Bronchial epithelial cell (primary cell): ENCODE measurements around the gene VAMP3. TPM values are rescaled to one million over a fixed set of nuclear protein-coding genes. Genes with fewer than 3 reads are reported as not detected.

Source experiments
- DNase-seq: peaks from one replicate; pipeline ENCODE4 v3.0.0-alpha.2; 2010; ENCODE audit warnings: low read depth
- FAIRE-seq: peaks from 2 replicates; lab custom pipeline; 2011; peaks lifted over from hg19 to GRCh38; lab: Jason Lieb, UNC
- H3K27me3 ChIP-seq: 2 replicates; pipeline ENCODE4 v1.5.1; 2011; ENCODE audit warnings: low read length; ENCODE audit not compliant: control insufficient read depth, insufficient read depth
- H3K36me3 ChIP-seq: 2 replicates; pipeline ENCODE4 v1.5.1; 2011; ENCODE audit warnings: low read length; ENCODE audit not compliant: control insufficient read depth, insufficient read depth
- H3K4me3 ChIP-seq: 2 replicates; pipeline ENCODE4 v1.5.1; 2011; ENCODE audit warnings: mild to moderate bottlenecking, low read depth, low read length, control low read depth
- total RNA-seq: library from RNA; depleted of rRNA; stranded (reverse); fragments of >200 nt; gene quantifications from 2 replicates; pipeline ENCODE4 v1.2.1, GENCODE V29; 2014
- TF ChIP-seq, protein P1 (sequence below): IDR thresholded peaks from 2 replicates; pipeline ENCODE4 v1.5.1; 2011; ENCODE audit warnings: mild to moderate bottlenecking, moderate library complexity, low read length, control low read depth, inconsistent platforms; ENCODE audit not compliant: insufficient read depth, severe bottlenecking

VAMP3 gene
- total RNA-seq, 1 donor from 2014 or later, result 51.3 TPM

DNA sequence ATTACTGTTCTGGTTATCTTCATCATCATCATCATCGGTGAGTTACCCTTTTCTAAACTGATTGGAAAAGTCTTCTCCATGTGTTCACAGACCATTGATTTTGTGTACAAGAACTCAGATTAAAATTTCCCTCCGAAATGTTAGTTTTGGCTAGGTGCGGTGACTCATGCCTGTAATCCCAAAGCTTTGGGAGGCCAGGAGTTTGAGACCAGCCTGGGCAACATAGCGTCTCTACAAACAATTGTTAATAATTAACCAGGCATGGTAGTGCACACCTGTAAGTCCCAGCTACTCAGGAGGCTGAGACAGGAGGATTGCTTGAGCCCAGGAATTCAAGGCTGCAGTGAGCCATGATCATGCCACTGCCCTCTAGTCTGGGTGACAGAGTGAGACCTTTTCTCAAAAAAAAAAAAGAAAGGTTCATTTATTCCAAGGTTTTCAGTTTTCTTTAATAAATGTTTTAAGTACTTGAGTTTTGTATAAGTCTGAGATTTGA lies 7.1 kb downstream of the VAMP3 start:
- H3K36me3 ChIP-seq, result peaks cover 10% of the 10 kb centered on the region
- FAIRE-seq, result no peak
- TF ChIP-seq, protein P1, sequence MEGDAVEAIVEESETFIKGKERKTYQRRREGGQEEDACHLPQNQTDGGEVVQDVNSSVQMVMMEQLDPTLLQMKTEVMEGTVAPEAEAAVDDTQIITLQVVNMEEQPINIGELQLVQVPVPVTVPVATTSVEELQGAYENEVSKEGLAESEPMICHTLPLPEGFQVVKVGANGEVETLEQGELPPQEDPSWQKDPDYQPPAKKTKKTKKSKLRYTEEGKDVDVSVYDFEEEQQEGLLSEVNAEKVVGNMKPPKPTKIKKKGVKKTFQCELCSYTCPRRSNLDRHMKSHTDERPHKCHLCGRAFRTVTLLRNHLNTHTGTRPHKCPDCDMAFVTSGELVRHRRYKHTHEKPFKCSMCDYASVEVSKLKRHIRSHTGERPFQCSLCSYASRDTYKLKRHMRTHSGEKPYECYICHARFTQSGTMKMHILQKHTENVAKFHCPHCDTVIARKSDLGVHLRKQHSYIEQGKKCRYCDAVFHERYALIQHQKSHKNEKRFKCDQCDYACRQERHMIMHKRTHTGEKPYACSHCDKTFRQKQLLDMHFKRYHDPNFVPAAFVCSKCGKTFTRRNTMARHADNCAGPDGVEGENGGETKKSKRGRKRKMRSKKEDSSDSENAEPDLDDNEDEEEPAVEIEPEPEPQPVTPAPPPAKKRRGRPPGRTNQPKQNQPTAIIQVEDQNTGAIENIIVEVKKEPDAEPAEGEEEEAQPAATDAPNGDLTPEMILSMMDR, result no peak
- H3K27me3 ChIP-seq, result no peaks in the 10 kb centered on the region
- no peak for DNase-seq
- H3K4me3 ChIP-seq, result no peak overlapping the region

DNA sequence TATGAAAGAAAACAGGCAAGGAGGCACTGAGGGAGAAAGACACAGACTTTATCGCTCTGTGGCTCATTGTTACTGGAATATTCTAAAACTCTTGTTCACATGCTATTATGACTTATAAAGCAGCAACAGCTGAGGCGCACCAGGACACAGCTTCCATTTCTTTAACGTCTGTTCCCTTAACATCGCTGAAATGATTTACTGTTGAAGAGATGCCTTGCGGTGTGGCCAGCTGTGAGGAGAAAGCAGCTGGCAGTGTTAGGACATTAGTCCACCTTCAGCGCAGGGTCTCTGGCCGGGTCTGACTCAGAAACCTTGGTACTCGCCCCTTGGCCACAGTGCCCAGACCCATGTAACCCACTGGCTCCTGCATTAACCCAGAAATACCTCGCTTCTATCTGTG lies 9.9 kb downstream of the VAMP3 start:
- DNase-seq, result no peak
- no peaks in the 10 kb centered on the region for H3K27me3 ChIP-seq
- peaks cover 9% of the 10 kb centered on the region for H3K36me3 ChIP-seq
- FAIRE-seq, result peak; percentile 36
- H3K4me3 ChIP-seq, result no peak overlapping the region
- TF ChIP-seq, protein P1, result no peak

DNA sequence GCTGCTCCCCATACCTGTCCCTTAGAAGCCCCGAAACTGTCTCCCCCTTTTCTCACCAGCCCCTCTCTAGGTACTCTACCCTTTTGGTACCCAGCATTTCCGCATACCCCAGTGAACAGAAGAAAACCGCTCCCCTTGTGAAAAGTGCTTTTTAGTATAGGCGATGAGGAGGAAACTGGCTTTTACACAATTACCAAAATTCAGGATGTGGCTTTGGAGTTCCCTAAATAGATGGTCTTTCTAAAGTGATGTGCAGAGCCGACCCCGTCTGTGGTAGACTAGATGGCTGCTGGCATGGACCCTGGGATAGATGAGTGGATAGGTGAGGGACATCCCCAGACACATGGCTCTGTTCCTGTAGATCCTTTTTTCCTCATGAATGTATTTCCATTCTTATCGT lies 10.4 kb downstream of the VAMP3 start:
- H3K27me3 ChIP-seq, result no peaks in the 10 kb centered on the region
- FAIRE-seq (no peak), DNase-seq (no peak)
- no peak overlapping the region for H3K4me3 ChIP-seq
- TF ChIP-seq, protein P1, result no peak
- H3K36me3 ChIP-seq, result peaks cover 9% of the 10 kb centered on the region

DNA sequence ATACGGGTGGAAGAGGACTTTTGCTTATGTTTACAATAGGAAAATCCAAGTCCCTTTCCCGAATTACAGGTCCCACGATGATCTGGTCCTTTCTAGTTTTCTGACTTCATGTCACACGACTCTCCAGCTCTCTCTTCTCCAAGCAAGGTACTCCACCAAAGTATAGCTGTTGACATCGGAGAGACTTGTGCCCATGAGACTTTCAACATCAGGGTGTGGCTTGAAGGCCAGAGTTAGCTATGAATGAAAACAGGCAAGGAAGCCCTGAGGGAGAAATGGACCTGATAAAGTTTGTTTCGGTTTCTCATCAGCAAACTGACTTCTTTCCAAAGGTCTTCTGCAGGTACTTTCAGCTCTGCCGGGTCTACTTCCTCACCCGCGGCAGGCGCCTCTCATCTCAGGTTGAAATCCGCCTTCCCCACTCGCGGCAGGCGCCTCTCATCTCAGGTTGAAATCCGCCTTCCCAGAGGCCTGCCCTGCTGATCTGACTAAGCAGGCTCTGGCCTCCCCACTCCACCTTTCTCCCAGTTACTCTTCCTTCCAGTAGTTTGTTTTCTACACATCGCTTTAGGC lies 10.9 kb downstream of the VAMP3 start:
- peaks cover 8% of the 10 kb centered on the region for H3K36me3 ChIP-seq
- DNase-seq (no peak), FAIRE-seq (peak; percentile 91)
- H3K4me3 ChIP-seq, result no peak overlapping the region
- H3K27me3 ChIP-seq, result no peaks in the 10 kb centered on the region
- TF ChIP-seq, protein P1, result no peak

DNA sequence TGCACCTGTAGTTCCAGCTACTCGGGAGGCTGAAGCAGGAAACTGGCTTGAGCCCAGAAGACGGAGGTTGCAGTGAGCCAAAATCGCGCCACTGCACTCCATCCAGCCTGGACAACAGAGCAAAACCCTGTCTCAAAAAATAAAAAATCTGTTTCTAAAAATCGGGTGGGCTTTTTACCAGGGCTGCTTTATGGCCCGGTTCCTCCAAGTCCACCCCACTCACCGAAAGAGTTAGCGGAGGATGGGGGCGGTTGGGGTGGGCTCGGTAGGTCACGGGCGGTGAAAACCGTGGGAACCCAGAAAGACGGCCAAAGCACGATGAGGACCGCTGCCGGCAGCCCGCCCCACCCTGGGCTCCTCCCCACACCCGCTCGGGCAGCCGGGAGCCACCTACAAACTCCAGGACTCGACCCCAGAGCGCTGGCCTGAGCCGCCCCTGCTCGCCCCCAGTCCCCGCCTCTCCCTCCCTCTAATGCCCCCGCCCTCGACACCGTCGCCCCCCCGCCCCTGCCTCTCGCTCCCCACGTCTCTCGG lies 12.1 kb downstream of the VAMP3 start:
- FAIRE-seq (no peak), DNase-seq (no peak)
- Histone ChIP-seq H3K4me3 (peak overlapping the region; percentile 48), H3K36me3 (peaks cover 3% of the 10 kb centered on the region), H3K27me3 (no peaks in the 10 kb centered on the region)
- TF ChIP-seq, protein P1, result no peak
